GM18868 (cell line): ENCODE data around the gene PTCHD4.

Experiments
- ATAC-seq: cut with Tn5 transposase; IDR thresholded peaks from one replicate; pipeline ENCODE4 v1.9.1; 2021; ENCODE audit warnings: mild to moderate bottlenecking, moderate library complexity; ENCODE audit not compliant: unreplicated experiment

PTCHD4 gene

GRCh38 chr6:48100588-48100895, 10.5 kb downstream of the PTCHD4 start:
- no peak for ATAC-seq

- peak; percentile 37 for ATAC-seq
Measured at GRCh38 chr6:48099713-48100587, 11.0 kb downstream of the PTCHD4 start.

GRCh38 chr6:48098923-48099322, 12.1 kb downstream of the PTCHD4 start:
- ATAC-seq = no peak

- no peak for ATAC-seq
Measured at GRCh38 chr6:48092550-48093217, 18.3 kb downstream of the PTCHD4 start.

- ATAC-seq = no peak
Measured at GRCh38 chr6:48090546-48090945, 20.5 kb downstream of the PTCHD4 start.

- ATAC-seq = peak; percentile 60
Measured at GRCh38 chr6:48087448-48087847, 23.5 kb downstream of the PTCHD4 start.

- no peak for ATAC-seq
Measured at GRCh38 chr6:48086187-48086586, 24.8 kb downstream of the PTCHD4 start.

GRCh38 chr6:48085131-48085741, 25.8 kb downstream of the PTCHD4 start:
- ATAC-seq = no peak

- ATAC-seq = no peak
Measured at GRCh38 chr6:48084201-48084600, 26.8 kb downstream of the PTCHD4 start.

GRCh38 chr6:48080227-48081009, 30.6 kb downstream of the PTCHD4 start:
- no peak for ATAC-seq

- ATAC-seq = no peak
Measured at GRCh38 chr6:48078120-48078519, 32.9 kb downstream of the PTCHD4 start.

GRCh38 chr6:48075181-48075580, 35.8 kb downstream of the PTCHD4 start:
- no peak for ATAC-seq

- ATAC-seq = no peak
Measured at GRCh38 chr6:48073976-48074767, 36.8 kb downstream of the PTCHD4 start.

GRCh38 chr6:48071833-48072232, 39.2 kb downstream of the PTCHD4 start:
- ATAC-seq = no peak

GRCh38 chr6:48069280-48069679, 41.7 kb downstream of the PTCHD4 start:
- no peak for ATAC-seq

GRCh38 chr6:48068278-48069251, 42.4 kb downstream of the PTCHD4 start:
- ATAC-seq = no peak

GRCh38 chr6:48067886-48068277, 43.1 kb downstream of the PTCHD4 start:
- no peak for ATAC-seq

- no peak for ATAC-seq
Measured at GRCh38 chr6:48067148-48067712, 43.8 kb downstream of the PTCHD4 start.
